H1 (cell line): ENCODE data around the gene DEUP1. TPM values are rescaled to one million over a fixed set of nuclear protein-coding genes. Genes with fewer than 3 reads are reported as not detected.

Source experiments
- CTCF ChIA-PET: fragments of 300-600 bp; sonication (Branson Sonifier 250); formaldehyde crosslinking; loops from one replicate; lab custom pipeline; 2021; ENCODE audit not compliant: partially characterized antibody; lab: Charles Lee
- POLR2A ChIA-PET: fragments of 300-600 bp; sonication (Branson Sonifier 250); formaldehyde crosslinking; loops from one replicate; lab custom pipeline; 2021; ENCODE audit warnings: inconsistent platforms; ENCODE audit not compliant: partially characterized antibody; lab: Charles Lee
- DNase-seq, 2 experiments: peaks; one replicate each; pipeline versions ENCODE4 v3.0.0 to v3.0.0-alpha.2; 2010 to 2022; ENCODE audit warnings: low spot score in 2 of 2, low read depth in 1 of 2, mixed read lengths in 1 of 2
- FAIRE-seq: peaks from 2 replicates; lab custom pipeline; 2011; peaks lifted over from hg19 to GRCh38; lab: Jason Lieb, UNC
- H2AFZ ChIP-seq: 2 replicates; pipeline ENCODE4 v1.8.1; 2012; ENCODE audit warnings: low read length, inconsistent platforms
- H2AK5ac ChIP-seq: 2 replicates; pipeline ENCODE4 v1.6.1; 2013; ENCODE audit warnings: low read depth, low read length
- H2BK120ac ChIP-seq: replicated peaks from 2 replicates; pipeline ENCODE3; 2013; ENCODE audit warnings: low read depth, low read length, inconsistent platforms
- H2BK12ac ChIP-seq: 2 replicates; pipeline ENCODE4 v1.6.1; 2013; ENCODE audit warnings: low read depth, low read length
- H2BK15ac ChIP-seq: 2 replicates; pipeline ENCODE4 v1.6.1; 2013; ENCODE audit warnings: low read length
- H2BK20ac ChIP-seq: 2 replicates; pipeline ENCODE4 v1.6.1; 2013; ENCODE audit warnings: low read length
- H2BK5ac ChIP-seq: 2 replicates; pipeline ENCODE4 v1.6.1; 2013; ENCODE audit warnings: low read depth, low read length
- H3K14ac ChIP-seq: 2 replicates; pipeline ENCODE4 v1.6.1; 2013; ENCODE audit warnings: inconsistent platforms; ENCODE audit not compliant: insufficient read length
- H3K18ac ChIP-seq: 2 replicates; pipeline ENCODE4 v1.6.1; 2013; ENCODE audit warnings: low read length; ENCODE audit errors: extremely low read depth
- H3K23ac ChIP-seq: 2 replicates; pipeline ENCODE4 v1.6.1; 2013; ENCODE audit warnings: inconsistent platforms; ENCODE audit not compliant: insufficient read length
- H3K23me2 ChIP-seq: 2 replicates; pipeline ENCODE4 v1.6.1; 2013; ENCODE audit warnings: low read depth, low read length
- H3K27ac ChIP-seq: 2 replicates; pipeline ENCODE4 v1.6.1; 2011; ENCODE audit warnings: low read depth, low read length, inconsistent platforms
- H3K27me3 ChIP-seq, 4 experiments: replicated peaks in 1 of 4; 1 replicate in 1 of 4; 2 replicates in 3 of 4; pipeline versions ENCODE4 v1.6.1 to v1.8.1; 2011 to 2013; ENCODE audit warnings: low read length in 3 of 4, mild to moderate bottlenecking in 3 of 4, inconsistent platforms in 2 of 4, mixed read lengths in 2 of 4, moderate library complexity in 1 of 4; ENCODE audit not compliant: control insufficient read depth in 3 of 4, insufficient read depth in 3 of 4; ENCODE audit errors: extremely low read depth in 1 of 4
- H3K36me3 ChIP-seq, 4 experiments: 2 replicates each; pipeline versions ENCODE4 v1.6.1 to v1.8.1; 2011 to 2013; ENCODE audit warnings: mild to moderate bottlenecking in 4 of 4, low read length in 3 of 4, moderate library complexity in 2 of 4, control low read depth in 1 of 4, inconsistent platforms in 1 of 4; ENCODE audit not compliant: insufficient read depth in 4 of 4, control insufficient read depth in 2 of 4
- H3K4ac ChIP-seq: replicated peaks from 2 replicates; pipeline ENCODE3; 2013; ENCODE audit warnings: low read length, low read depth, mixed read lengths, inconsistent platforms; ENCODE audit not compliant: insufficient read length
- H3K4me1 ChIP-seq, 4 experiments: replicated peaks in 1 of 4; 1 replicate in 1 of 4; 2 replicates in 3 of 4; pipeline versions ENCODE4 v1.6.1 to v1.8.1; 2011 to 2013; ENCODE audit warnings: low read length in 3 of 4, inconsistent platforms in 2 of 4, mixed read lengths in 1 of 4; ENCODE audit not compliant: insufficient read depth in 4 of 4, control insufficient read depth in 3 of 4
- H3K4me2 ChIP-seq, 2 experiments: 2 replicates each; pipeline versions ENCODE4 v1.6.1 to v1.8.1; 2011 to 2013; ENCODE audit warnings: low read depth in 2 of 2, low read length in 2 of 2, control low read depth in 1 of 2, inconsistent platforms in 1 of 2, mild to moderate bottlenecking in 1 of 2; ENCODE audit not compliant: insufficient read depth in 1 of 2
- H3K4me3 ChIP-seq, 4 experiments: fragments of 200-600, 300-600 bp in 1 of 4; sonication (generic), shearing (Covaris generic), sonication (Bioruptor Twin) in 1 of 4; 2 replicates each; pipeline versions ENCODE4 v1.5.1 to v1.8.1; 2011 to 2016; ENCODE audit warnings: low read length in 4 of 4, low read depth in 3 of 4, control low read depth in 2 of 4, inconsistent platforms in 2 of 4, mild to moderate bottlenecking in 2 of 4, mixed read lengths in 1 of 4, moderate library complexity in 1 of 4; ENCODE audit not compliant: insufficient read depth in 2 of 4; ENCODE audit errors: extremely low read depth in 1 of 4
- H3K56ac ChIP-seq: replicated peaks from 2 replicates; pipeline ENCODE3; 2013; ENCODE audit warnings: low read depth, mild to moderate bottlenecking, mixed read lengths, low read length, inconsistent platforms; ENCODE audit not compliant: insufficient read length
- H3K79me1 ChIP-seq: 2 replicates; pipeline ENCODE4 v1.6.1; 2013; ENCODE audit warnings: low read depth, low read length, control low read depth
- H3K79me2 ChIP-seq, 2 experiments: 2 replicates each; pipeline versions ENCODE4 v1.6.1 to v1.8.1; 2012 to 2013; ENCODE audit warnings: low read length in 2 of 2, mild to moderate bottlenecking in 2 of 2, inconsistent platforms in 1 of 2; ENCODE audit not compliant: insufficient read depth in 2 of 2, control insufficient read depth in 1 of 2
- H3K9ac ChIP-seq, 4 experiments: replicated peaks in 1 of 4; 1 replicate in 1 of 4; 2 replicates in 3 of 4; pipeline versions ENCODE4 v1.6.1 to v1.8.1; 2011 to 2013; ENCODE audit warnings: low read depth in 3 of 4, low read length in 3 of 4, control low read depth in 2 of 4, mild to moderate bottlenecking in 2 of 4, moderate library complexity in 2 of 4, inconsistent platforms in 1 of 4; ENCODE audit errors: extremely low read depth in 1 of 4
- H3K9me3 ChIP-seq, 2 experiments: 2 replicates each; pipeline versions ENCODE4 v1.6.1 to v1.8.1; 2012 to 2013; ENCODE audit warnings: mild to moderate bottlenecking in 2 of 2, moderate library complexity in 2 of 2, control low read depth in 1 of 2, inconsistent platforms in 1 of 2, low read depth in 1 of 2, low read length in 1 of 2, mixed read lengths in 1 of 2; ENCODE audit not compliant: insufficient read depth in 2 of 2
- H4K20me1 ChIP-seq, 2 experiments: replicated peaks in 1 of 2; 2 replicates each; pipeline versions ENCODE3 to v1.8.1; 2011 to 2013; ENCODE audit warnings: inconsistent platforms in 2 of 2, low read length in 2 of 2, mild to moderate bottlenecking in 1 of 2; ENCODE audit not compliant: insufficient read depth in 2 of 2, control insufficient read depth in 1 of 2
- H4K5ac ChIP-seq: 2 replicates; pipeline ENCODE4 v1.6.1; 2013; ENCODE audit warnings: low read length, low read depth, mixed read lengths, inconsistent platforms; ENCODE audit not compliant: insufficient read length
- H4K8ac ChIP-seq: 2 replicates; pipeline ENCODE4 v1.8.0; 2013; ENCODE audit warnings: mild to moderate bottlenecking, moderate library complexity, low read length, inconsistent platforms; ENCODE audit not compliant: insufficient read depth; ENCODE audit errors: extremely low read depth
- H4K91ac ChIP-seq: replicated peaks from 2 replicates; pipeline ENCODE3; 2013; ENCODE audit warnings: low read length, mixed read lengths, inconsistent platforms; ENCODE audit not compliant: insufficient read length
- BCL11A ChIP-seq, 2 experiments: IDR thresholded peaks; one replicate each; pipeline ENCODE4 v1.6.1; 2011; ENCODE audit warnings: low read depth in 2 of 2, low read length in 2 of 2, mild to moderate bottlenecking in 2 of 2
- CBX8 ChIP-seq: fragments of 300-800, 300-1000 bp; sonication (generic); IDR thresholded peaks from 2 replicates; pipeline ENCODE4 v1.7.1; 2016; ENCODE audit warnings: low read depth, low read length, borderline replicate concordance
- CTBP2 ChIP-seq: IDR thresholded peaks from 2 replicates; pipeline ENCODE4 v1.7.0; 2011; ENCODE audit warnings: borderline replicate concordance, mild to moderate bottlenecking, moderate library complexity, mixed read lengths, low read length; ENCODE audit not compliant: insufficient read depth, insufficient read length
- EZH2 ChIP-seq: fragments of 200-600 bp; sonication (generic); IDR thresholded peaks from 2 replicates; pipeline ENCODE4 v1.7.1; 2012; ENCODE audit warnings: low read depth, mild to moderate bottlenecking, moderate library complexity, low read length, inconsistent platforms; ENCODE audit not compliant: severe bottlenecking
- GABPA ChIP-seq: IDR thresholded peaks from 2 replicates; pipeline ENCODE4 v1.6.1; 2011; ENCODE audit warnings: mild to moderate bottlenecking, low read length, moderate library complexity, borderline replicate concordance; ENCODE audit not compliant: insufficient read depth
- NANOG ChIP-seq: IDR thresholded peaks from 2 replicates; pipeline ENCODE4 v1.6.1; 2011; ENCODE audit warnings: low read length, low read depth, mild to moderate bottlenecking, inconsistent platforms; ENCODE audit not compliant: insufficient read depth, poor library complexity, severe bottlenecking
- RAD21 ChIP-seq, 2 experiments: IDR thresholded peaks in 1 of 2; conservative IDR thresholded peaks in 1 of 2; 2 replicates each; pipeline ENCODE4 v1.6.1; 2011; ENCODE audit warnings: low read depth in 2 of 2, low read length in 2 of 2, improper control_type of control experiment in 1 of 2, inconsistent platforms in 1 of 2, mild to moderate bottlenecking in 1 of 2, moderate library complexity in 1 of 2
- SP2 ChIP-seq: IDR thresholded peaks from 2 replicates; pipeline ENCODE4 v1.6.1; 2012; ENCODE audit warnings: mild to moderate bottlenecking, low read length, inconsistent platforms
- TAF1 ChIP-seq: IDR thresholded peaks from 2 replicates; pipeline ENCODE4 v1.6.1; 2011; ENCODE audit warnings: mild to moderate bottlenecking, low read depth, low read length
- TAF7 ChIP-seq: optimal IDR thresholded peaks from 2 replicates; pipeline ENCODE3; 2011; ENCODE audit warnings: low read depth, mild to moderate bottlenecking, inconsistent platforms, low read length, moderate library complexity, borderline replicate concordance
- TCF12 ChIP-seq: IDR thresholded peaks from 2 replicates; pipeline ENCODE4 v1.6.1; 2011; ENCODE audit warnings: low read depth, mild to moderate bottlenecking, low read length
- WGBS, 2 experiments: shearing (Covaris generic) in 1 of 2; methylation state at CpG; one replicate each; pipeline versions ENCODE4 v1.1.6 to v1.1.7; 2013 to 2015; ENCODE audit warnings: low lambda C conversion rate in 2 of 2, mixed read lengths in 2 of 2, inconsistent platforms in 1 of 2, low coverage in 1 of 2, missing lambda C conversion rate in 1 of 2; ENCODE audit not compliant: insufficient replicate concordance in 2 of 2, insufficient coverage in 1 of 2, insufficient read length in 1 of 2; ENCODE audit errors: extremely low coverage in 1 of 2, missing lambda C conversion rate in 1 of 2; 5-methylcytosine and 5-hydroxymethylcytosine counted together
- polyA plus RNA-seq, 7 experiments: library from polyadenylated mRNA; depleted of rRNA in 3 of 7; stranded (reverse) in 5 of 7; unstranded in 2 of 7; fragments of >200 nt in 5 of 7; fragments of 200-250 nt in 2 of 7; gene quantifications; 1 replicate in 5 of 7; 2 replicates in 1 of 7; 4 replicates in 1 of 7; pipeline versions ENCODE4 v1.2.1 to v1.2.3, GENCODE V29; 2011 to 2013; ENCODE audit warnings: missing spikeins in 2 of 7, mixed read lengths in 2 of 7
- total RNA-seq: library from RNA; stranded (reverse); fragmentation: NEBNext Ultra II Directional; extraction: Animal tissue kit (Norgen Biotek cat#: 25700); gene quantifications from 2 replicates; pipeline ENCODE4 v1.2.1, GENCODE V29; 2021
- TF ChIP-seq, protein P1 (sequence below): IDR thresholded peaks from 2 replicates; pipeline ENCODE4 v1.6.1; 2012; ENCODE audit warnings: inconsistent platforms

Gene DEUP1
- total and polyA plus RNA-seq, 2 of the 8 experiments (the other 6 are each of a cell fraction or from before 2014, with no cell fraction given): 0.45 TPM; not detected in 1

DNA sequence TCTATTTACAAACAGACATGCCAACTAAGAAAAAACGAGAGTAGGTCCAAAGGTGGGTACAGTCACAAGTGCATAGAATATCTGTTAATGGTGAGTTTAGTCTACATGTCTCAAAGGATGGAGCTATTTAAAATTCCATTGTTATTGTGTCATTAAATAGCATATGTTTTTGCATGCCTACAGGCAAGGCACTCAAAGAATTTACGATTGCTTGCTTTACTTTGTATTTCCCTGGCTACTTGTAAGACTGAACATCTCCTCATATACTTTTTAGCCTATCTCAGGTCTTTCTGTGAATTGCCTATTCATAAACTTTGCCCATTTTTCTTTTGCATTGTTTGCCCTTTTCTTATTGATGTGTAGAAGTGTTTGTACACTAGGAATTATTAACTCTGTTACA, 39.7 kb downstream of the DEUP1 start:
- H2AFZ ChIP-seq: no peak overlapping the region
- ChIA-PET CTCF (no interaction called here), POLR2A (no interaction called here)
- H3K27me3 ChIP-seq: no peaks in the 10 kb centered on the region
- no peak overlapping the region for H3K4me2 ChIP-seq
- H4K5ac ChIP-seq: no peak overlapping the region
- H3K27ac ChIP-seq: no peak overlapping the region
- H3K4me3 ChIP-seq: no peak overlapping the region
- H3K56ac ChIP-seq: no peak overlapping the region
- H2BK5ac ChIP-seq: no peak overlapping the region
- H3K79me1 ChIP-seq: no peaks in the 10 kb centered on the region
- H3K9ac ChIP-seq: no peak overlapping the region
- H2BK120ac ChIP-seq: no peak overlapping the region
- H3K36me3 ChIP-seq: no peaks in the 10 kb centered on the region
- WGBS, 2 experiments: 90% methylated on average over 2 of the region's 2 CpGs; no CpG with 5 or more reads in 1 of the 2 experiments
- no peaks in the 10 kb centered on the region for H3K9me3 ChIP-seq
- no peak overlapping the region for H4K91ac ChIP-seq
- no peak overlapping the region for H2BK12ac ChIP-seq
- H3K18ac ChIP-seq: no peak overlapping the region
- no peaks in the 10 kb centered on the region; the same call in 1 of the 2 replicates for H3K23me2 ChIP-seq
- no peak overlapping the region for H4K8ac ChIP-seq
- no peak overlapping the region for H2BK20ac ChIP-seq
- H3K4me1 ChIP-seq: no peaks in the 10 kb centered on the region
- no peak for DNase-seq
- no peak overlapping the region for H3K23ac ChIP-seq
- H3K4ac ChIP-seq: no peak overlapping the region
- no peaks in the 10 kb centered on the region for H3K79me2 ChIP-seq
- H2AK5ac ChIP-seq: no peak overlapping the region
- H4K20me1 ChIP-seq: no peaks in the 10 kb centered on the region
- no peak overlapping the region for H2BK15ac ChIP-seq
- H3K14ac ChIP-seq: no peak overlapping the region
- FAIRE-seq: no peak
- TF ChIP-seq SP2: no peak
- TF ChIP-seq RAD21 (IDR thresholded peaks at IDR 0.05 in 1 of 2, conservative IDR thresholded peaks at IDR 0.05 in 1 of 2; ENCODE audit: low read depth in 2 of 2, low read length in 2 of 2): no peak
- TF ChIP-seq, protein P1, sequence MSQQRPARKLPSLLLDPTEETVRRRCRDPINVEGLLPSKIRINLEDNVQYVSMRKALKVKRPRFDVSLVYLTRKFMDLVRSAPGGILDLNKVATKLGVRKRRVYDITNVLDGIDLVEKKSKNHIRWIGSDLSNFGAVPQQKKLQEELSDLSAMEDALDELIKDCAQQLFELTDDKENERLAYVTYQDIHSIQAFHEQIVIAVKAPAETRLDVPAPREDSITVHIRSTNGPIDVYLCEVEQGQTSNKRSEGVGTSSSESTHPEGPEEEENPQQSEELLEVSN: no peak
- no peak for TF ChIP-seq EZH2
- TF ChIP-seq TAF1: no peak
- TF ChIP-seq TCF12: no peak
- no peak for TF ChIP-seq BCL11A (IDR thresholded peaks at IDR 0.05; ENCODE audit: low read depth in 2 of 2, low read length in 2 of 2)
- no peak for TF ChIP-seq CTBP2
- no peak for TF ChIP-seq CBX8
- TF ChIP-seq TAF7: no peak
- TF ChIP-seq NANOG: no peak
- no peak for TF ChIP-seq GABPA
